Liver (tissue), 9 donors: ENCODE measurements around the gene B4GALNT3. TPM values are rescaled to one million over a fixed set of nuclear protein-coding genes. Genes with fewer than 3 reads are reported as not detected.
A peak's percentile ranks its signal among the peaks of the same experiment; 100 is the strongest.

ENCODE experiments used
- DNase-seq: peaks from one replicate; pipeline ENCODE4 v3.0.0-alpha.2; 2017; ENCODE audit warnings: low spot score
- H3K27ac ChIP-seq, 2 donors: one replicate each; pipeline ENCODE4 v1.7.0; 2013; ENCODE audit warnings: inconsistent platforms in 2 of 2, low read length in 2 of 2, control low read depth in 1 of 2, low read depth in 1 of 2, mild to moderate bottlenecking in 1 of 2
- H3K27me3 ChIP-seq, 4 donors: one replicate each; pipeline versions ENCODE4 v1.6.1 to v1.7.0; 2013; ENCODE audit warnings: low read length in 3 of 4, inconsistent platforms in 1 of 4, mild to moderate bottlenecking in 1 of 4, moderate library complexity in 1 of 4; ENCODE audit not compliant: control insufficient read depth in 4 of 4, insufficient read depth in 4 of 4
- H3K36me3 ChIP-seq, 4 donors: one replicate each; pipeline versions ENCODE4 v1.6.1 to v1.7.0; 2013; ENCODE audit warnings: low read length in 3 of 4, mild to moderate bottlenecking in 3 of 4, low read depth in 1 of 4, moderate library complexity in 1 of 4; ENCODE audit not compliant: control insufficient read depth in 4 of 4, insufficient read depth in 3 of 4
- H3K4me1 ChIP-seq, 4 donors: one replicate each; pipeline versions ENCODE4 v1.6.1 to v1.7.0; 2013; ENCODE audit warnings: low read length in 3 of 4, mild to moderate bottlenecking in 3 of 4, moderate library complexity in 1 of 4; ENCODE audit not compliant: control insufficient read depth in 4 of 4, insufficient read depth in 4 of 4
- H3K4me3 ChIP-seq, 3 donors: one replicate each; pipeline versions ENCODE4 v1.6.1 to v1.7.0; 2013; ENCODE audit warnings: low read length in 3 of 3, control low read depth in 1 of 3, low read depth in 1 of 3, mild to moderate bottlenecking in 1 of 3
- H3K9ac ChIP-seq, 2 donors: one replicate each; pipeline ENCODE4 v1.7.0; 2013; ENCODE audit warnings: low read length in 2 of 2, mild to moderate bottlenecking in 2 of 2, moderate library complexity in 2 of 2, control low read depth in 1 of 2, low read depth in 1 of 2
- H3K9me3 ChIP-seq, 4 donors: one replicate each; pipeline versions ENCODE4 v1.6.1 to v1.7.0; 2013; ENCODE audit warnings: low read length in 3 of 4; ENCODE audit not compliant: control insufficient read depth in 4 of 4
- ATF3 ChIP-seq: IDR thresholded peaks from 2 replicates; pipeline ENCODE4 v1.6.1; 2016; ENCODE audit warnings: antibody characterized with exemption
- CTCF ChIP-seq: fragments of 150-350 bp; IDR thresholded peaks from 2 replicates; pipeline ENCODE4 v1.5.1; 2017; ENCODE audit warnings: improper control_type of control experiment, low read depth, low read length; ENCODE audit not compliant: missing input control
- EGR1 ChIP-seq, 2 donors: IDR thresholded peaks; 2 replicates each; pipeline ENCODE4 v1.6.1; 2016 to 2018; ENCODE audit warnings: antibody characterized with exemption in 2 of 2, low read depth in 2 of 2
- FOXA1 ChIP-seq: IDR thresholded peaks from 2 replicates; pipeline ENCODE4 v1.6.1; 2016; ENCODE audit warnings: antibody characterized with exemption
- FOXA2 ChIP-seq: IDR thresholded peaks from 2 replicates; pipeline ENCODE4 v1.6.1; 2016; ENCODE audit warnings: antibody characterized with exemption
- GABPA ChIP-seq, 2 donors: IDR thresholded peaks in 1 of 2; conservative IDR thresholded peaks in 1 of 2; 2 replicates each; pipeline ENCODE4 v1.6.1; 2016; ENCODE audit warnings: antibody characterized with exemption in 2 of 2, mild to moderate bottlenecking in 1 of 2, moderate library complexity in 1 of 2
- HNF4A ChIP-seq, 2 donors: conservative IDR thresholded peaks; 2 replicates each; pipeline ENCODE4 v1.6.1; 2016; ENCODE audit warnings: antibody characterized with exemption in 2 of 2, mild to moderate bottlenecking in 2 of 2
- HNF4G ChIP-seq: IDR thresholded peaks from 2 replicates; pipeline ENCODE4 v1.6.1; 2016; ENCODE audit warnings: antibody characterized with exemption
- JUND ChIP-seq, 2 donors: IDR thresholded peaks; 2 replicates each; pipeline ENCODE4 v1.6.1; 2016; ENCODE audit warnings: antibody characterized with exemption in 2 of 2
- MAX ChIP-seq: IDR thresholded peaks from 2 replicates; pipeline ENCODE4 v1.6.1; 2016; ENCODE audit warnings: antibody characterized with exemption
- NR2F2 ChIP-seq: IDR thresholded peaks from 2 replicates; pipeline ENCODE4 v1.6.1; 2016; ENCODE audit warnings: antibody characterized with exemption
- RAD21 ChIP-seq, 2 donors: IDR thresholded peaks; 2 replicates each; pipeline ENCODE4 v1.6.1; 2016; ENCODE audit warnings: antibody characterized with exemption in 2 of 2, mild to moderate bottlenecking in 2 of 2
- REST ChIP-seq: IDR thresholded peaks from 2 replicates; pipeline ENCODE4 v1.6.1; 2016; ENCODE audit warnings: antibody characterized with exemption, mild to moderate bottlenecking
- RXRA ChIP-seq, 2 donors: IDR thresholded peaks; 2 replicates each; pipeline ENCODE4 v1.6.1; 2017 to 2018; ENCODE audit warnings: antibody characterized with exemption in 2 of 2, mild to moderate bottlenecking in 1 of 2
- SP1 ChIP-seq: IDR thresholded peaks from 2 replicates; pipeline ENCODE4 v1.6.1; 2018; ENCODE audit warnings: antibody characterized with exemption, mild to moderate bottlenecking
- TAF1 ChIP-seq: conservative IDR thresholded peaks from 2 replicates; pipeline ENCODE4 v1.6.1; 2016; ENCODE audit warnings: antibody characterized with exemption, mild to moderate bottlenecking
- YY1 ChIP-seq: IDR thresholded peaks from 2 replicates; pipeline ENCODE4 v1.6.1; 2016; ENCODE audit warnings: antibody characterized with exemption, mild to moderate bottlenecking
- ZBTB33 ChIP-seq: IDR thresholded peaks from 2 replicates; pipeline ENCODE4 v1.6.1; 2016; ENCODE audit warnings: antibody characterized with exemption
- WGBS: extraction: QIAGEN DNeasy Blood & Tissue Kit; methylation state at CpG from one replicate; pipeline ENCODE4 v1.1.7; 2013; 5-methylcytosine and 5-hydroxymethylcytosine counted together
- polyA plus RNA-seq, 2 donors: library from polyadenylated mRNA; stranded (reverse) in 1 of 2; unstranded in 1 of 2; fragments of 200-250 nt in 1 of 2; fragments of >200 nt in 1 of 2; fragmentation: Nextera tagmentation in 1 of 2; extraction: Ambion mirVana in 1 of 2; gene quantifications; one replicate each; pipeline versions ENCODE4 v1.2.1 to v1.2.3, GENCODE V29; 2013 to 2015
- total RNA-seq, 2 donors: library from RNA; depleted of rRNA; stranded (reverse); fragments of >200 nt; gene quantifications; one replicate each; pipeline ENCODE4 v1.2.3, GENCODE V29; 2014
- donor health status: healthy.
- donor health status: healthy.
- donor health status: healthy.
- donor health status: healthy.
- donor health status: healthy.

The B4GALNT3 gene
- total and polyA plus RNA-seq, 4 donors: 0.09 to 0.25 (median 0.14) TPM; not detected in 1

- H3K36me3 ChIP-seq: no peaks in the 10 kb centered on the region
- WGBS: 61% methylated on average over 30 of the region's 30 CpGs
- peak overlapping the region; percentile 73 to 86 for H3K27ac ChIP-seq
- peaks cover 11 to 40% (median 30%) of the 10 kb centered on the region in 4 donors for H3K4me1 ChIP-seq
- DNase-seq: no peak
- H3K27me3 ChIP-seq: no peaks in the 10 kb centered on the region
- H3K9me3 ChIP-seq: no peaks in the 10 kb centered on the region
- TF ChIP-seq YY1: peak; percentile 76
- TF ChIP-seq ZBTB33: peak; percentile 95
- TF ChIP-seq REST: peak; percentile 77
- TF ChIP-seq FOXA1: peak; percentile 92
- peak; percentile 44 for TF ChIP-seq NR2F2
- TF ChIP-seq RXRA (IDR thresholded peaks at IDR 0.05): peak; percentile 94 to 99
- peak; percentile 90 for TF ChIP-seq FOXA2
- peak; percentile 95 for TF ChIP-seq SP1
- peak; percentile 94 for TF ChIP-seq MAX
- TF ChIP-seq EGR1 (IDR thresholded peaks at IDR 0.05; ENCODE audit: low read depth in 2 of 2): peak in 1 of 2 donors; percentile 60
- TF ChIP-seq JUND (IDR thresholded peaks at IDR 0.05): peak; percentile 98 to 99
- TF ChIP-seq RAD21 (IDR thresholded peaks at IDR 0.05): peak; percentile 69 to 71
- no peak for TF ChIP-seq CTCF
- peak; percentile 94 to 97 for TF ChIP-seq HNF4A (conservative IDR thresholded peaks at IDR 0.05)
- peak; percentile 94 for TF ChIP-seq ATF3
- TF ChIP-seq HNF4G: peak; percentile 79
- TF ChIP-seq TAF1: no peak
- TF ChIP-seq GABPA (IDR thresholded peaks at IDR 0.05 in 1 of 2, conservative IDR thresholded peaks at IDR 0.05 in 1 of 2): no peak
- H3K9ac ChIP-seq: no peak overlapping the region
- no peak overlapping the region for H3K4me3 ChIP-seq
These were observed 125.6 kb downstream of the B4GALNT3 start for GRCh38 chr12:585062-586061.
